ENCODE measurements around the gene LRBA.
"Not testable (repeated sequence)": the region's sequence is repeated elsewhere in the genome, so short reads cannot be mapped to it uniquely, and the experiment has no call there.

Gene LRBA

DNA sequence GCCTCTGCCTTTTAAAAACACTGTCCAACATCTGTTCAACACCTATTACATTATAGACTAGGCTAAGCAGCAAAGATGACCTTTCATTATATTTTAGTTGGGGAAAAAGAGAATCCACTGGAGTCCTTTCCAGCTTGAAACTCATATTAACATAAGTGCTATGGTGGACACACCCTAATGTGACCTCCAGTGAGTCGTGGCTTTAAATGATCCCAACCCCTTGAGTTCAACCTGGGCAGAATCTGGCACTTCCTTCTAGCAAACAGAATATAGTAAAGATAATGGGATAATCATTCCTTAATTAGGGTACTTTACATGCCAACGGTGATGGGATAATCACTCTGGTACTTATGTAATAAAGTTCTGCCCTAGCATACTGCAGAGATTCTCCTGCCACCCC is 270.5 kb downstream of the LRBA start:
- DNase-seq (ENCODE audit: low read depth in 1 of 2, low spot score in 1 of 2): no peak

DNA sequence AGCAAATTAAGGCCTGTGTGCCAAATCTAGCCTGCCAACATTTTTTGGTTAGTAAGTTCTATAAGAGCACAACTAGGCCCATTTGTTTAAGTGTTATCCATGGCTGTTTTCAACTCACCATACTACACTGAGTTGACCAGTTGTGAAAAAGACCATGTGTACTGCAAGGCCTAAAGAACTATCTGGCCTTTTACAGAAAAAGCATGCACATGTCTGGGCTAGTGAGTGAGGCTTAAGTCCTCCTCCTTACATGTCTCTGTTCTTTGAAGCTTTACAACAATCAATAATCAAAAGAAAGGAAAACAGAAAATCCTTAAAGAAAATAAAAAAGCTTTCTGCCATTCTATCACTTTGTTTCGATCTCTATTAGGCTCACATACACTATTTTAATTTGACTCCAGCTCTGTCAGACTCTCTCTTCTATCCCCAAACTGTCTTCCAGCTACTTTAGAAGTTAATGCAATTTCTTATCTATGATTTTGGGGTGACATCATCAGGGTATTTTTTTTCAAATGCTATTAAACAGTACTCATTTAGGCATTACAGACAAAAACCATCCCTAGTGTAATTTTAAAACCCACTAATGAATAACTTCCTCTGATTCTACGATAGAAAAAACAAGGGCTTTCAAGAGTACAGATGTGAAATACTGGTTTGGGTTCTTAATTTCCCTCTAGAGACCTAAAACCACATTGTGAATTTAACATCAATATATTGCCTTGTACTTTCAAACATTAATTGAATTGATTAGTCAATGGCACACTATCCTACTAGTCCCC is 271.3 kb downstream of the LRBA start:
- DNase-seq (ENCODE audit: low read depth in 1 of 2, low spot score in 1 of 2): no peak

DNA sequence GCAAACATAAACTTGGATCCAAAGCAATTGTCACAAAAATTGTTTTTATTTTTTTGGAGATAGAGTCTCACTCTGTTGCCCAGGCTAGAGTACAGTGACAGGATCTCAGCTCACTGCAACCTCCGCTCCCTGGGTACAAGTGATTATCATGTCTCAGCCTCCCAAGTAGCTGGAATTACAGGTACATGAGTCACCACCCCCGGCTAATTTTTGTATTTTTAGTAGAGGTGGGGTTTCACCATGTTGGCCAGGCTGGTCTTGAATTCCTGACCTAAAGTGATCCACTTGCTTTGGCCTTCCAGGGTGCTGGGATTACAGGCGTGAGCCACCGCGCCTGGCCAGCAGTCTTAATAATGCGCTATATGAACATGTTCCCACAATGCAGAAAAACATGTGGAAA is 272.2 kb downstream of the LRBA start:
- DNase-seq (ENCODE audit: low read depth in 1 of 2, low spot score in 1 of 2): not testable (repeated sequence)

DNA sequence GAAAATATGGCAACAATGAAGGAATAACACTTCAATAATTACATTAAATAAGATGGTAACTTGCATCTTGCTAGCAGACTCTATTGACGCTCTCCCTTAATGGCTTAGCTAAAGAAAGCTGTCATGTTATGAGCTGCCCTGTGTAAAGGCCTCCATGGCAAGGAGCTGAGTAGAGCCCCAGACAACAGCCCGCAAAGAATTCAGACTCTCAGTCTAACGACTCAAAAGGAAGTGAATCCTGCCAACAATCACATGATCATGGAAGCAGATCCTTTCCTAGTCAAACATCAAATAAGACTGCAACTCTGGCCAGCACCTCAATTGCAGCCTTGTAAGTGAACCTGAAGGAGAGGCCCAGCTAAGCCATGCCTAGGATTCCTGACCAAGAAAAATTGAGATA is 275.5 kb downstream of the LRBA start:
- DNase-seq (ENCODE audit: low read depth in 1 of 2, low spot score in 1 of 2): no peak

DNA sequence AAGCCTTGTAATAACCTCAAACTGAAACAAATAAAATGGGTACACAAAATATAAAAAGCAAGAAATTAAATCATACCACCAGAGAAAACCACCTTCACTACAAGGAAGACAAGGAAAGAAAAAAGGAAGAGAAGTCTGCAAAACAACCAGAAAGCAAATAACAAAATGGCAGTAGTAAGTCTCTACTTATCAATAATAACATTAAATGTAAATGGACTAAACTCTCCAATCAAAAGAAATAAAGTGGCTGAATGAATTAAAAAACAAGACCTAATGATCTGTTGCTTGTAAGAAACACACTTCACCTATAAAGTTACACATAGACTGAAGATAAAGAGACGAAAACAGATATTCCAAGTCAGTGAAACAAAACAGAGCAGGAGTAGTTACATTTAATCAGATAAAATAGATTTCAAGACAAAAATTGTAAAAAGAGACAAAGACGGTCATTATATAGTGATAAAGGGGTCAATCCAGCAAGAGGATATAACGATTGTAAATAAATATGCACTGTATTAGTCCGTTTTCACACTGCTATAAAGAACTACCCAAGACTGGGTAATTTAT is 289.0 kb downstream of the LRBA start:
- DNase-seq (ENCODE audit: low read depth in 1 of 2, low spot score in 1 of 2): no peak

DNA sequence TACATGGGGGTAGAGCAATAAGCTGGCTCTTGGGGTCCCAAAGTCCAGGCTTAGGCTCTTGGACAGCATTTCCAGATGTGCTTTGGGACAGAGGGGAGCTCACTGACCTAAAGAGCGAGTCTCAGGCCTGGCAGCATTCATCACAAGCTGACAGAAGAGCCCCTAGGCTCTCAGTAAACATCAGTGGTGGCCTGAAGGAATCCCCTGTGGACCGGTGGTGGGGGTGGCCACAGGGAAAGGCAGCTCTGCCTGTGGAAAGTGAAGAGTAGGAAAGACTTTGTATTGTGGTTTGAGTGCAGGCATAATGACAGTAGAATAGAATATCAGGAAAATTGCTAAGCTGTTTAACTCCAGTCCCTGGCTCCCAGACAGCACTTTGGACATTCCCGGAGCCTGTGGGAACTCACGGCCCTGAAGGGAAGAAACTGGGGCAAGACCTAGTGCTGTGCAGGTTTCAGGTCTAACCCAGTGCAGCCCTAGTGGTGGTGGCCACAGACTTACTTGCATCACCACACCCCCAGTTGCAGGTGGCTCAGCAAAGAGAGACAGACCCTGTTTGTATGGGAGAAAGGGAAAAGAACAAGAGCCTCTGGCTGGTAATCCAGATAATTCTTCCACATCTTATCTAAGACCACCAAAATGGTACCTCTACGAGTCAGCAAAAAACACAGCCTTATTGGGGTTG is 291.2 kb downstream of the LRBA start:
- no peak for DNase-seq (ENCODE audit: low read depth in 1 of 2, low spot score in 1 of 2)

DNA sequence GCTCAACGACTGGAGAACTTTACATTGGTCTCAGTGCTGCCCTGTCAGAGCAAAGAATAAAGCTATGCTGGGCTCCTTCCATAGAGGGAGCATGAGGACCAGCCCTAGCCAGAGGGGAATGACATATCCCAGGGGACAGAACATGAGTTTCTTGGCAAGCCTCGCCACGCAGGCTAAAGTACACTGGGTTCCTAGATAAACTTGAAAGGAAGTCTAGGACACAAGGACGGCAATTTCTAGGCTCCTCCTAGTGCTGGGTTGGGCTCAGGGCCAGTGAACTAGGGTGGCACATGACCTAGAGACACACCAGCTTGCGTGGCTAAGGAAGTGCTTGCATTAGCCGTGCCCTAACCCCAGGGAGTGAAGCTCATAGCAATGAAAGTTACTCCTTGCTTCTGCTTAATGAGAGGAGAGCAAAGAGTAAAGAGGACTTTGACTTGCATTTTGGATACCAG is 292.1 kb downstream of the LRBA start:
- no peak for DNase-seq (ENCODE audit: low read depth in 1 of 2, low spot score in 1 of 2)

DNA sequence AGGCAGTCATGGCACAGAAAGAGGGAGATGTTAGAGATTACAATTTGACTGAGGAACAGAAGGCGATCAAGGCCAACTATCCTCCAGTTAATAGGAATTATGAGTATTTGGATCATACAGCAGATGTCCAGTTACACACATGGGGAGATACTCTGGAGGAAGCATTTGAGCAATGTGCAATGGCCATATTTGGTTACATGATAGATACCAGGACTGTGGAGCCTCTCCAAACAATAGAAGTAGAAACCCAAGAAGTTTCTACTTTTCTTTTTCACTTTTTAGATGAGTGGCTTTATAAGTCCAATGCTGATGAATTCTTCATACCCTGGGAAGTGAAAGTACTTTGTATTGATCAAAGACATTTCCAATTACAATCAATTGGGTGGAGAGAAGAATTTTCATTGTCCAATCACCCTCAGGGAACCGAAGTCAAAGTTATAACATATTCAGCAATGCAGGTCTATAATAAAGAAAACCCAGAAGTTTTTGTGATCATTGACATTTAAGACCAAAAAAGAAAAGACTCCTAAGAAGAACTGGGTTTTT is 294.0 kb downstream of the LRBA start:
- no peak for DNase-seq (ENCODE audit: low read depth in 1 of 2, low spot score in 1 of 2)

DNA sequence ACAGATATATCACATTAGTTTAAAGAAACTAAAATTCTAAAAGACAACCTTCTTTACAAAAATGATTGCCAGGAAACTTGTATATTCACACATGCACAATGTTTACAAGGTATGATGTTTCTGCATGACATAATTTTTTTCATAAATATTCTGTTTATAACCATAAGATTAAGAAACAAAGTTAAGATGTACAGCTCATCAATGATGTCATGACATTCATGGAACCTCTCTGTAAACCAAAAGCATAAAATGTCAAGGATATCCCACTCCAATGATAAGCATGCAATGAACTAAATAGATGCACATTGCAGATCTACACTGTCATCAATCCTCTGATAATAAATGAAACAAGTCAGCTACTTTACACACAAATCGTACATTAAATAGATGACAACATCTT is 297.1 kb downstream of the LRBA start:
- no peak for DNase-seq (ENCODE audit: low read depth in 1 of 2, low spot score in 1 of 2)

DNA sequence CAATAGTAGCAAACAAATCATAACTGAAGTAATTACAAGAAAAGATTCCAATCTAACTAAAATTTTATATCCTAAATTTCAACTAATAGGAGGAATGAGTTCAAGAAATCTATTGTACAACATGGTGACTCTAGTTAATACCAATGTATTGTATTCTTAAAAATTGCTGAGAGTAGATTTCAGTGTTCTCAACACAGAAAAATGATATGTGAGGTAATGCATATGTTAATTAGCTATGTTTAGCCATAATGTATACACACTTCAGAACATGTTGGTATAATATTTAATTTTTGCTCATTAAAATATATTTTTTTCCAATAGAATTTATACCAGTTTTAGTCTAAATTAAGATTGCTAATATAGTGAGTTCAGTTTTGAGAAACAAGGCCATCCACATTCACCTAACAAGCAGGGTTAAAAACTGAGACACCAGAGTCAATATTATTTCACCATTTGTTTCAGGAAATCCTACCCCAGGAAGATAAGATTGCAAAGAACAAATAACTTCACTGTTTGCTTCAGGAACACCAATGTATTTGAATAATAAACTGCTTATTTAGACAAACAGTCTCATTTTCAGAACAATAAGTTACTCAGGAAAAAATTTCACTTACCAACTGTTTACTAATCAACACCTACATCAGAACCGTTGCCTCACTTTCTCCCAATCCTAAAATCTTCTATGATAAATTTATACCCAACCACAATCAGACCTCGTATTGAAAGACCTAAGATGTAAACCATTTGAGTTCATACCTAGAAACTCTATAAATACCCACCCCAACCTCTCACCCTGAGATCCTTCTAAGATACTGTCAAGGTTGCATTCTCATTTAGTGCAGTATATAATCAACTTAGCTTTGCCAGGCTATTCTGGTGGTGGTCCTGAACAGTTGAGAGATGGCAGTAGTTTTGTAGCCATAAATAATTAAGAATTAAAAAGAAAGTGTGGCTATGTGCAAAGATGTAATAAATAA is 300.3 kb downstream of the LRBA start:
- no peak for DNase-seq (ENCODE audit: low read depth in 1 of 2, low spot score in 1 of 2)

DNA sequence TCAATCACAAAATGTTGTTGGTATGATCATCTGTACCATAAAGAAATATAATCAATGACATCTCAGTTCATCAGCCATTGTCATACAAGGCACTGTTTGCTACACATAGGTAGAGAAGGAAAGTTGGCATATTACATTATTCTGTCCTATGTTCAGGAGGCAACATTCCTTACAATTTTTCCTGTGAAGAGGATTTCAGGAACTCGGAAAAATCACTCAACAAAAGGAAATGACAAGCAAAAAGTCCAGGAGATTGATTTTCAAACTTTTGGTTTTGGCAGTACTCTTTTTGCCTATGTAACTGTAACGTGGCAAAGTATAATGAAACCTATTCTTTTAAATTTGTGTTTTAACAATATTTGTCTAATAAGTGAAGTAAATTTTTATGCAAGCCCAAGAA is 301.8 kb downstream of the LRBA start:
- no peak for DNase-seq (ENCODE audit: low read depth in 1 of 2, low spot score in 1 of 2)

DNA sequence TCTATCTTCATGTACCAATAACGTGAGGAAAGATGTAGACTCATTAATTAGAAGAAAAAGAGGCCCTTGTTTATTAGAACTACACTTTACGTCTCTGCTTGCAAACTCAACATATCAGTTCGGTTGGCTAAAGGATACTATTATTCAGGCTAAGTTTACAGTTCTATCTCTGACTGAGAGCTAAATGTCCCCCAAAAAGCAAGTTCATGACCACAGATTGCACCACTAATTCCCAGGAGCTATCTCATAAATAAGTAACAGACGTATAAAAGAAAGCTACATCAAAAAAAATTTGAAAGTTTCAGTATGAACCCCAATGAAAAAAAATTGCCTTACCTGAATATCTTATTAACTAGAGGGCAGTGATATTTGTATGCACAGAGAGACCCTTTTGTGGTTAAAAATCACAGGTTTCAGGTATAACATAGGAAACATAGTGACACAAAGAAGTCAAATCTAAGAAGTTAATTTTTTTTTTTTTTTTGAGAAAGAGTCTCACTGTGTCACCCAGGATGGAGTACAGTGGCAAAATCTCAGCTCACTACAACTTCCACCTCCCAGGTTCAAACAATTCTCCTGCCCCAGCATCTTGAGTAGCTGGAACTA is 304.2 kb downstream of the LRBA start:
- DNase-seq (ENCODE audit: low read depth in 1 of 2, low spot score in 1 of 2): no peak

DNA sequence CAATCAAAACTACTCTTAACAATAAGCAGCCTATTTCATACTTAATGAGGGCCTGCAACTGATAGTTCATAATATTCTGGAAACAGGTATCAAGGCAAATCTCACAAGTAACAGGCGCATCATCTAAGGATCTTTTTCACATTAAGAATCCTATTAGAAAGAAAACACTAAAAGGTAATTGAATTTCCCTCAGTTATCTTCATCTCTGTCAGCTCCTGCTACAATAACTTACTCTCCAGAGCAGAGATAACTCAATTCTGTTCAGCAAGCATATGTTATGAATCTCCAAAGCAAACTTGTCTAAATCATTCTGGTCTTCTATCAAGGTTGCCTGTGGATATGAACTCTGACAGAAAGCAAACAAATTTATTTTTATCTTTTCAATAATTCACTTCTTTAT is 307.1 kb downstream of the LRBA start:
- no peak for DNase-seq (ENCODE audit: low read depth in 1 of 2, low spot score in 1 of 2)

DNA sequence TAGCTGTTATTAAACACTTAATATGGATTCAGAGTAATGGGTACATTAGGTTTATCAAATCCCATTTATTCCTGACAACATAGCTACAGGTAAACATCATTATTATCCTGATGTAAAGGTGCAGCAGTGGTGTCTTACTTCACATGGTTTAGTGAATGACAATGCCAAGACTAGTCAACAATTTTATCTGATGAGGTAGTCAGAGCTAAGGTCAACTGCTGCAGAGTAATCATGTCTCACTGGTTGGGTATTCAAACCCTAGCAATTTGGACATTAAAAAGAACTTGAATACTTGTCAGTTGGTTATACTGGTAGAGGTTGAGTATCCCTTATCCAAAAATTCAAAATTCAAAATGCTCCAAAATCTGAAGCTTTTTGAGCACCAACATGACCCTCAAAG is 315.5 kb downstream of the LRBA start:
- no peak for DNase-seq (ENCODE audit: low read depth in 1 of 2, low spot score in 1 of 2)

DNA sequence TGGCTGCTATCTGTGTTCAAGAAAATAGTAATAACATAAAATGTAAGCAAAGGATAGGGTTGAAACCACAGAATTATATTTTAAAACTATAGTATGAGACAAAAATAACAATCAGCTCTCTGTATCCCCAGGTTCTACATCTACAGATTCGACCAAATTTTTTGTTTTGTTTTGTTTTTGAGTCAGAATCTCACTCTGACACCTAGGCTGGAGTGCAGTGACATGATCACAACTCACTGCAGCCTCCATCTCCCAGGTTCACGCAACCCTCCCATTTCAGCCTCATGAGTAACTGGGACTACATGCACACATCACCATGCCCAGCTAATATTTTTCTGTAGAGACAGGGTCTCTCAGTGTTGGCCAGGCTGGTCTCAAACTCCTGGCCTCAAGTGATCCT is 319.9 kb downstream of the LRBA start:
- DNase-seq (ENCODE audit: low read depth in 1 of 2, low spot score in 1 of 2): no peak

DNA sequence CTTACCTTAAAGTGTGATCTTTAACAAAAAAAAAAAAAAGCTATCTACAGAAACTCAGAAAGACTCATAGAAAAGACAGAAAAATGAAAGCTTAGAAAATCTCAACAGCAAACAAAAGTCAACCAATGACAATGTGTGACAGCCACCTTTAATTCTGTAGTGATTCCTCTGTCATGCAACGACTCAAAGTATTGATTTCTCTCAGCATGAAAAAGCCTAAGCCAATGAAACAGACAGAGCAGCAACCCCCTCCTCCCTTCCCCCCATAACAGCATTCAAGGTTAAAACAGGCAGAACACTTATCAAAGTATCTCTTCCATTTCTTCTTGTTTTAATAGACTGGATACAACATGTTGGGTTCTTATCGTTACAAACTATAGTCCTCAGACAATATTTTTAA is 320.6 kb downstream of the LRBA start:
- no peak for DNase-seq (ENCODE audit: low read depth in 1 of 2, low spot score in 1 of 2)

DNA sequence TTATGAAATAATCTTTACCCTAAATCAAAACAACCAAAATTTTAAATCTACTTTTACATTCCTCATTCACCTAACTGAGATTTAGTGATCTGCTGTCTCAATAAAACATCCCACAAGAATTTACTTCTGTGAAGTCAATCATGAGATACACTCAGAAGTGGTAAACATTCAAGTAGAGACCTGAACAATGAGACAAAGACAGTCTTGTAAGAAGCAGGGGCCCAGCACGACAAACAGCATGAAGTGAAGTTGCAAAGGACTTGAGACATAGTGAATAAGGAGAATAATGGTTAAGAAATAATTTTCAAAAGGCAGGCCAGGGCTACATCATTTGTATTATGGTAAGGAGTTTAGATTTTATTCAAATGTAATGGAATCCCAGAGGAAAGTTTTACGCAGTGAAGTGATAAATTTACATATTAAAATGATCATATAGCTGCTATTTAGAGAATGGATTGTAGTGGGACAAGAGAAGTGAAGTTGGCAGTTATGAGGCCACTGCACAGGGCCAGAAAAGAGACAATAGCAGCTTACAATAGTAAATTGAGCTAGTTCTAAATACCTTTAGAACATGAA is 331.2 kb downstream of the LRBA start:
- no peak for DNase-seq (ENCODE audit: low read depth in 1 of 2, low spot score in 1 of 2)

DNA sequence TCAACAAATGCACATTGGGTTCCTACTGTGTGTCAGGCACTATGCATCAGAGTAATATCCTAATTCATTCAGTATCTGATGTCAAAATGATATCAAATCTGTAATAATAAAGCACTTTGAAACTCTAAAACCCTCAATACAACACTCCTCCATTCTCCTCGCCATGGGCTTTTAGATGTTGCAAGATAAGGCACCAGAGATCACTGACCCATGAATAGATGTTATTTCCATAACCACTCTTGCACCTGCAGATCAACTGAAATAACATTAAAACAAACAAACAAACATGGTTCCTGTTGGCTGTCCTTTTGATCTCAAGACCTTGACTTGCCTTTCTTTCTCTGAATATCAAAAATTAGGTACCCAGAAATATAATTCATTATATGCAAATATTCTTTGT is 333.0 kb downstream of the LRBA start:
- DNase-seq (ENCODE audit: low read depth in 1 of 2, low spot score in 1 of 2): no peak

DNA sequence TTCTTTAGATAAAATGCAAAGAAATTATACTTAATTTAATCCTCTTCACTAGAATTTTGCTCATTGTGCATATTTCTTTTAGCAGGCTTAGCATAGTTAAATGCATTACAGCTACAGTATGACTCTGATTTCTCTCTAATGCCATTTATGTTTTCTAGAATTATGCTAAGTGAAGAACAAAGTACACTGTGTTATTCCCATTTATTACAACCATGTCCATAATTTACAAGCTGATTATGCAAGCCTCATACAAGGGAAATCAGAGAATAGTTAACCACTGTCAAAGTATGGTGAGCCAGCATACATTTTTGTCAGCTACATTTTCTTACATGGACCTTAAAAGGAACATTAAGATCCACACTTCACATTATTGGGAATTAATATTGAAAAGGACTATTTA is 334.0 kb downstream of the LRBA start:
- no peak for DNase-seq (ENCODE audit: low read depth in 1 of 2, low spot score in 1 of 2)

DNA sequence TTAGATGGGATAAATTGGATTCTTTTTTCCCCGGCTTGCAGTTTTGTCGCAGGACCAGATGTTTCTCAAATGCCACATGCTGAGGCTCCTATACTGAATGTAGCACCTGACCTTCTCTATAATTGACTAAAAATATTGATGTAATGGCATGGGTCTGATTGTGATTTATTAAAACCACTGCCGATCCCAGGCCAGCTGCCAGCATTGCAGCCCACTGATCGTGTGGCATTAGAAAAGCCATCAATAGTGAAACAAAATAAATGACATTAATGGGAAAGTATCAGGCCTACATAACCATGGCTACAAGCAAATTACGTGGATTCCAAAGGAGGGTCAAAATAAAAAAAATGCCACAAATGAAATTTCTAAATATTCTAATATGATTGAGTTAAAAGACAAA is 334.4 kb downstream of the LRBA start:
- DNase-seq (ENCODE audit: low read depth in 1 of 2, low spot score in 1 of 2): no peak
